WTC11 (cell line): ENCODE data around the gene KIT. TPM values are rescaled to one million over a fixed set of nuclear protein-coding genes. Genes with fewer than 3 reads are reported as not detected.

Experiments used
- ATAC-seq: fragments of 200-7000 bp; cut with Tn5 transposase; 2 replicates; pipeline ENCODE4 v1.10.0; 2021; ENCODE audit warnings: mild to moderate bottlenecking, moderate library complexity
- CTCF ChIA-PET: fragments of 300-600 bp; sonication (Branson Sonifier 250); formaldehyde crosslinking; loops from one replicate; lab custom pipeline; 2021; ENCODE audit warnings: antibody characterized with exemption; lab: Charles Lee
- POLR2A ChIA-PET: fragments of 350-600 bp; sonication (Branson Sonifier 250); formaldehyde crosslinking; loops from one replicate; lab custom pipeline; 2021; ENCODE audit warnings: antibody characterized with exemption; lab: Charles Lee
- DNase-seq: peaks from one replicate; pipeline ENCODE4 v3.0.0; 2021; ENCODE audit warnings: low spot score
- H3K27ac Mint-ChIP-seq: 2 replicates; pipeline ENCODE4 v1.8.0; 2021; ENCODE audit warnings: mixed read lengths
- H3K27me3 Mint-ChIP-seq: 2 replicates; pipeline ENCODE4 v1.8.0; 2021; ENCODE audit warnings: low read depth, mild to moderate bottlenecking, moderate library complexity, mixed read lengths
- H3K36me3 Mint-ChIP-seq: 2 replicates; pipeline ENCODE4 v1.8.0; 2021; ENCODE audit warnings: mixed read lengths
- H3K4me1 Mint-ChIP-seq: 2 replicates; pipeline ENCODE4 v1.8.0; 2022; ENCODE audit warnings: mixed read lengths
- H3K4me3 Mint-ChIP-seq: 2 replicates; pipeline ENCODE4 v1.8.0; 2021; ENCODE audit warnings: mild to moderate bottlenecking, moderate library complexity, mixed read lengths
- H3K9me3 Mint-ChIP-seq: 2 replicates; pipeline ENCODE4 v1.8.0; 2021; ENCODE audit warnings: mixed read lengths
- CBFB ChIP-seq: sonication (generic); formaldehyde crosslinking; IDR thresholded peaks from 2 replicates; pipeline ENCODE4 v1.8.1; 2022; ENCODE audit warnings: mild to moderate bottlenecking, low read depth, missing genetic modification reagents
- EMX1 ChIP-seq: fragments of 250-450 bp; sonication (Bioruptor Pico); IDR thresholded peaks from 2 replicates; pipeline ENCODE4 v1.8.0; 2021; ENCODE audit warnings: mild to moderate bottlenecking
- ESRRA ChIP-seq: sonication (generic); formaldehyde crosslinking; IDR thresholded peaks from 2 replicates; pipeline ENCODE4 v1.8.1; 2022; ENCODE audit warnings: mild to moderate bottlenecking, missing genetic modification reagents, borderline replicate concordance
- ETV6 ChIP-seq: sonication (generic); formaldehyde crosslinking; IDR thresholded peaks from 2 replicates; pipeline ENCODE4 v1.8.1; 2022; ENCODE audit warnings: mild to moderate bottlenecking, missing genetic modification reagents
- FOXK1 ChIP-seq: sonication (generic); formaldehyde crosslinking; IDR thresholded peaks from 2 replicates; pipeline ENCODE4 v1.8.0; 2022; ENCODE audit warnings: mild to moderate bottlenecking, moderate library complexity, missing genetic modification reagents
- FOXP4 ChIP-seq: sonication (generic); formaldehyde crosslinking; IDR thresholded peaks from 2 replicates; pipeline ENCODE4 v1.8.0; 2022; ENCODE audit warnings: mild to moderate bottlenecking, missing genetic modification reagents
- JUN ChIP-seq: sonication (generic); formaldehyde crosslinking; IDR thresholded peaks from 2 replicates; pipeline ENCODE4 v1.8.0; 2023; ENCODE audit warnings: mild to moderate bottlenecking, missing genetic modification reagents
- NR1H2 ChIP-seq: sonication (generic); formaldehyde crosslinking; IDR thresholded peaks from 2 replicates; pipeline ENCODE4 v1.9.0; 2021; ENCODE audit warnings: mild to moderate bottlenecking, moderate library complexity, missing genetic modification reagents
- RORB ChIP-seq: fragments of 250-450 bp; sonication (Bioruptor Pico); IDR thresholded peaks from 2 replicates; pipeline ENCODE4 v1.9.0; 2021; ENCODE audit warnings: mild to moderate bottlenecking
- TEAD4 ChIP-seq: sonication (generic); formaldehyde crosslinking; IDR thresholded peaks from 2 replicates; pipeline ENCODE4 v1.8.0; 2022; ENCODE audit warnings: mild to moderate bottlenecking, missing genetic modification reagents
- ZBTB21 ChIP-seq: sonication (generic); formaldehyde crosslinking; IDR thresholded peaks from 2 replicates; pipeline ENCODE4 v1.8.1; 2023; ENCODE audit warnings: mild to moderate bottlenecking, missing genetic modification reagents, borderline replicate concordance
- total RNA-seq: library from RNA; stranded (reverse); gene quantifications from 3 replicates; pipeline ENCODE4 v1.2.3, GENCODE V29; 2021
- TF ChIP-seq, protein P1 (sequence below): sonication (generic); formaldehyde crosslinking; conservative IDR thresholded peaks from 2 replicates; pipeline ENCODE4 v1.8.1; 2023; ENCODE audit warnings: mild to moderate bottlenecking, low read depth, missing genetic modification reagents, moderate library complexity
- TF ChIP-seq, protein P2 (sequence below): sonication (generic); formaldehyde crosslinking; IDR thresholded peaks from 2 replicates; pipeline ENCODE4 v1.8.1; 2023; ENCODE audit warnings: mild to moderate bottlenecking, missing genetic modification reagents, moderate library complexity
- TF ChIP-seq, protein P3 (sequence below): sonication (generic); formaldehyde crosslinking; IDR thresholded peaks from 2 replicates; pipeline ENCODE4 v1.8.1; 2023; ENCODE audit warnings: mild to moderate bottlenecking, missing genetic modification reagents
- TF ChIP-seq, protein P4 (sequence below): sonication (generic); formaldehyde crosslinking; IDR thresholded peaks from 2 replicates; pipeline ENCODE4 v1.8.0; 2022; ENCODE audit warnings: mild to moderate bottlenecking, missing genetic modification reagents

KIT gene
- total RNA-seq, 1 experiment from 2014 or later = 23.3 TPM

GRCh38 chr4:54764476-54764875 lies 106.7 kb downstream of the KIT start (continued):
- TF ChIP-seq, protein P1, sequence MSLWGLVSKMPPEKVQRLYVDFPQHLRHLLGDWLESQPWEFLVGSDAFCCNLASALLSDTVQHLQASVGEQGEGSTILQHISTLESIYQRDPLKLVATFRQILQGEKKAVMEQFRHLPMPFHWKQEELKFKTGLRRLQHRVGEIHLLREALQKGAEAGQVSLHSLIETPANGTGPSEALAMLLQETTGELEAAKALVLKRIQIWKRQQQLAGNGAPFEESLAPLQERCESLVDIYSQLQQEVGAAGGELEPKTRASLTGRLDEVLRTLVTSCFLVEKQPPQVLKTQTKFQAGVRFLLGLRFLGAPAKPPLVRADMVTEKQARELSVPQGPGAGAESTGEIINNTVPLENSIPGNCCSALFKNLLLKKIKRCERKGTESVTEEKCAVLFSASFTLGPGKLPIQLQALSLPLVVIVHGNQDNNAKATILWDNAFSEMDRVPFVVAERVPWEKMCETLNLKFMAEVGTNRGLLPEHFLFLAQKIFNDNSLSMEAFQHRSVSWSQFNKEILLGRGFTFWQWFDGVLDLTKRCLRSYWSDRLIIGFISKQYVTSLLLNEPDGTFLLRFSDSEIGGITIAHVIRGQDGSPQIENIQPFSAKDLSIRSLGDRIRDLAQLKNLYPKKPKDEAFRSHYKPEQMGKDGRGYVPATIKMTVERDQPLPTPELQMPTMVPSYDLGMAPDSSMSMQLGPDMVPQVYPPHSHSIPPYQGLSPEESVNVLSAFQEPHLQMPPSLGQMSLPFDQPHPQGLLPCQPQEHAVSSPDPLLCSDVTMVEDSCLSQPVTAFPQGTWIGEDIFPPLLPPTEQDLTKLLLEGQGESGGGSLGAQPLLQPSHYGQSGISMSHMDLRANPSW (CRISPR knock-in tag) = no peak
- TF ChIP-seq, protein P2, sequence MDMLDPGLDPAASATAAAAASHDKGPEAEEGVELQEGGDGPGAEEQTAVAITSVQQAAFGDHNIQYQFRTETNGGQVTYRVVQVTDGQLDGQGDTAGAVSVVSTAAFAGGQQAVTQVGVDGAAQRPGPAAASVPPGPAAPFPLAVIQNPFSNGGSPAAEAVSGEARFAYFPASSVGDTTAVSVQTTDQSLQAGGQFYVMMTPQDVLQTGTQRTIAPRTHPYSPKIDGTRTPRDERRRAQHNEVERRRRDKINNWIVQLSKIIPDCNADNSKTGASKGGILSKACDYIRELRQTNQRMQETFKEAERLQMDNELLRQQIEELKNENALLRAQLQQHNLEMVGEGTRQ (CRISPR knock-in tag) = no peak
- TF ChIP-seq JUN (CRISPR knock-in tag) = no peak
- no peak for TF ChIP-seq ZBTB21 (CRISPR knock-in tag)
- TF ChIP-seq, protein P3, sequence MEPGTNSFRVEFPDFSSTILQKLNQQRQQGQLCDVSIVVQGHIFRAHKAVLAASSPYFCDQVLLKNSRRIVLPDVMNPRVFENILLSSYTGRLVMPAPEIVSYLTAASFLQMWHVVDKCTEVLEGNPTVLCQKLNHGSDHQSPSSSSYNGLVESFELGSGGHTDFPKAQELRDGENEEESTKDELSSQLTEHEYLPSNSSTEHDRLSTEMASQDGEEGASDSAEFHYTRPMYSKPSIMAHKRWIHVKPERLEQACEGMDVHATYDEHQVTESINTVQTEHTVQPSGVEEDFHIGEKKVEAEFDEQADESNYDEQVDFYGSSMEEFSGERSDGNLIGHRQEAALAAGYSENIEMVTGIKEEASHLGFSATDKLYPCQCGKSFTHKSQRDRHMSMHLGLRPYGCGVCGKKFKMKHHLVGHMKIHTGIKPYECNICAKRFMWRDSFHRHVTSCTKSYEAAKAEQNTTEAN = no peak
- TF ChIP-seq TEAD4 = no peak
- no peak for TF ChIP-seq FOXK1 (CRISPR knock-in tag)
- TF ChIP-seq ETV6 (CRISPR knock-in tag) = no peak
- no peak for TF ChIP-seq NR1H2

DNA sequence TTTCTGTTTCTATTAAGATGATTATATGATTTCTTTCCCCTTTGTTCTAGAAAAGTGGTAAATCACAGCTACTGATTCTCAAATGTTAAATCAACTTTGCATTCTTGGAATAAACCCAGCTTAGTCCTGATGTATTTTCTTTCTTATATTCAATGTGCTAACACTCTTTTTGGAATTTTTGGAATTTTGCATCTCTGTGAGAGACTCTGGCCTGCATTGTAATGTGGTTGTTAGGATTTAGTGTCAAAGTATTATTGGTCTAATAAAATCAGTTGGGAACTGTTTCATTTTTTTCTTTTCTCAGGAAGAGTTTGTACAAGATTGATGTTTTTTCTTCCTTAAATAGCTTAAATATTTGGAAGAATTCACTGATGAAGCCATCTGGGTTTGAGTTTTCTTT lies 109.6 kb downstream of the KIT start:
- ATAC-seq = no peak
- CTCF ChIA-PET = interaction anchor here (1.2 kb wide), 1 partner anchor 11 kb away, joined by 4 read pairs; no protein-coding TSS in a partner anchor
- Mint-ChIP-seq H3K4me1 (peaks cover 28% of the 10 kb centered on the region), H3K4me3 (no peak overlapping the region), H3K9me3 (peaks cover 28% of the 10 kb centered on the region), H3K27ac (no peak overlapping the region), H3K36me3 (peaks cover 2% of the 10 kb centered on the region; the same call in 1 of the 2 replicates), H3K27me3 (no peaks in the 10 kb centered on the region)
- no peak for DNase-seq
- POLR2A ChIA-PET = no interaction called here
- TF ChIP-seq EMX1 (no peak), ZBTB21 (CRISPR knock-in tag) (no peak), CBFB (CRISPR knock-in tag) (no peak), ESRRA (CRISPR knock-in tag) (no peak), RORB (CRISPR knock-in tag) (no peak), FOXP4 (CRISPR knock-in tag) (no peak)
- TF ChIP-seq, protein P1 (CRISPR knock-in tag) = no peak
- TF ChIP-seq, protein P4, sequence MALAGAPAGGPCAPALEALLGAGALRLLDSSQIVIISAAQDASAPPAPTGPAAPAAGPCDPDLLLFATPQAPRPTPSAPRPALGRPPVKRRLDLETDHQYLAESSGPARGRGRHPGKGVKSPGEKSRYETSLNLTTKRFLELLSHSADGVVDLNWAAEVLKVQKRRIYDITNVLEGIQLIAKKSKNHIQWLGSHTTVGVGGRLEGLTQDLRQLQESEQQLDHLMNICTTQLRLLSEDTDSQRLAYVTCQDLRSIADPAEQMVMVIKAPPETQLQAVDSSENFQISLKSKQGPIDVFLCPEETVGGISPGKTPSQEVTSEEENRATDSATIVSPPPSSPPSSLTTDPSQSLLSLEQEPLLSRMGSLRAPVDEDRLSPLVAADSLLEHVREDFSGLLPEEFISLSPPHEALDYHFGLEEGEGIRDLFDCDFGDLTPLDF (CRISPR knock-in tag) = no peak
- TF ChIP-seq, protein P2 (CRISPR knock-in tag) = no peak
- TF ChIP-seq, all 79 proteins: peak for 0
